ENCODE measurements around the gene FITM1.

DNA sequence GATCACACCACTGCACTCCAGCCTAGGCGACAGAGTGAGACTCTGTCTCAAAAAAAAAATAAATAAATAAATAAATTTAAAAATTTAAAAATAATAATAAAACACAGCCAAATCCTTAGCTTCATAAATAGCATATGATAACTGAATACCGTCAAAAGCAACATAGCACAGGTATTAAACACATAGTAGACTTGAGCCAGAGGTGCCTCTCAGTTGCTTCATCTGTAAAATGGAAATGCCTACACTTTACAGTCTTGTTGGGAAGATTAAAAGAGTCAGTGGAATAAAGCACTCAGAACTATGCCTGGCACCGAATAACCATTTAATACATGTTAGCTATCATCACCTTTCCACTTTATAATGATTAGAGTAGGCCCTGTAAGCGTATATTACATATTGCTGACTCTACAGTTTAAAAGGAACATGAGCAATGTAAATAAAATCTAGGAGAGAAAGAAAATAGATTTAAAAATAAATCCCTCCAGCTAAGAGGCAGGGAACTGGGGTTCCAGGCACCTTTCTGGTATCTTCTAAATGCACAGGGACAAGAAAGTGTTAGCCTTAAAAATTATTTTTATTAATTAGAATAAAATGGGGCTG is 23.7 kb upstream of the FITM1 start:
- TF ChIP-seq POLR2A (IDR thresholded peaks at IDR 0.05): no peak
- no peak for TF ChIP-seq CTCF (IDR thresholded peaks at IDR 0.05)
- TF ChIP-seq POLR2AphosphoS5 (IDR thresholded peaks at IDR 0.05): no peak
- no peak for TF ChIP-seq EP300 (IDR thresholded peaks at IDR 0.05)
